A549 (cell line): ENCODE measurements around the gene ENTPD6. TPM values are rescaled to one million over a fixed set of nuclear protein-coding genes. Genes with fewer than 3 reads are reported as not detected.
A peak's percentile ranks its signal among the peaks of the same experiment; 100 is the strongest.
"Not testable (repeated sequence)": the region's sequence is repeated elsewhere in the genome, so short reads cannot be mapped to it uniquely, and the experiment has no call there.

Experiments
- ATAC-seq, 2 experiments: fragments of 200-7000 bp in 1 of 2; fragments of >200 bp in 1 of 2; cut with Nextera tagmentation in 1 of 2; cut with Tn5 transposase in 1 of 2; 3 replicates each; pipeline versions ENCODE4 v1.8.0 to v1.9.1; 2018 to 2020; ENCODE audit warnings: mild to moderate bottlenecking in 1 of 2, moderate library complexity in 1 of 2
- CTCF ChIA-PET: fragments of 300-600 bp; sonication (Branson Sonifier 250); formaldehyde crosslinking; extraction: SDS; loops from one replicate; lab custom pipeline; 2021; ENCODE audit warnings: antibody characterized with exemption, inconsistent platforms; lab: Yijun Ruan, JAX
- POLR2A ChIA-PET: fragments of 350-600 bp; formaldehyde crosslinking; extraction: SDS; loops from one replicate; lab custom pipeline; 2021; ENCODE audit warnings: antibody characterized with exemption, inconsistent platforms; lab: Yijun Ruan, JAX
- DNase-seq, 2 experiments: peaks; one replicate each; pipeline versions ENCODE4 v3.0.0 to v3.0.0-alpha.2; 2011 to 2016; ENCODE audit warnings: low read depth in 1 of 2, low spot score in 1 of 2
- FAIRE-seq: peaks from 2 replicates; lab custom pipeline; 2011; peaks lifted over from hg19 to GRCh38; lab: Jason Lieb, UNC
- H3K27ac ChIP-seq, 2 experiments: fragments of >200 bp; sonication (Bioruptor Twin); formaldehyde crosslinking; 3 replicates each; pipeline ENCODE4 v1.5.1; 2016 to 2017
- H3K4me1 ChIP-seq: fragments of >200 bp; sonication (Bioruptor Twin); formaldehyde crosslinking; 3 replicates; pipeline ENCODE4 v1.6.1; 2016
- H3K4me2 ChIP-seq: fragments of >200 bp; sonication (Bioruptor Twin); formaldehyde crosslinking; 3 replicates; pipeline ENCODE4 v1.6.1; 2016
- H3K4me3 ChIP-seq: fragments of >200 bp; sonication (Bioruptor Twin); formaldehyde crosslinking; 3 replicates; pipeline ENCODE4 v1.5.1; 2016
- H3K9me3 ChIP-seq: fragments of >200 bp; sonication (Bioruptor Twin); formaldehyde crosslinking; 3 replicates; pipeline ENCODE4 v1.6.1; 2016
- BCL3 ChIP-seq: fragments of >200 bp; sonication (Bioruptor Twin); formaldehyde crosslinking; IDR thresholded peaks from 3 replicates; pipeline ENCODE4 v1.6.1; 2016
- CEBPB ChIP-seq, 2 experiments: fragments of >200 bp in 1 of 2; sonication (Bioruptor Twin) in 1 of 2; formaldehyde crosslinking in 1 of 2; IDR thresholded peaks; 2 replicates each; pipeline ENCODE4 v1.6.1; 2012 to 2016
- CHD2 ChIP-seq: fragments of 150-350 bp; IDR thresholded peaks from 2 replicates; pipeline ENCODE4 v1.6.1; 2014; ENCODE audit warnings: low read length; ENCODE audit not compliant: partially characterized antibody
- CTCF ChIP-seq: fragments of >200 bp; sonication (Bioruptor Twin); formaldehyde crosslinking; IDR thresholded peaks from 3 replicates; pipeline ENCODE4 v1.5.1; 2016
- EHF ChIP-seq: fragments of 250-450 bp; sonication (Bioruptor Pico); IDR thresholded peaks from 2 replicates; pipeline ENCODE4 v1.5.0; 2020; ENCODE audit warnings: mild to moderate bottlenecking
- ELK1 ChIP-seq: fragments of 150-350 bp; IDR thresholded peaks from 2 replicates; pipeline ENCODE4 v1.6.1; 2014; ENCODE audit warnings: low read depth, mild to moderate bottlenecking, low read length
- GATA3 ChIP-seq: IDR thresholded peaks from 2 replicates; pipeline ENCODE4 v1.6.1; 2012; ENCODE audit warnings: borderline replicate concordance
- HDAC2 ChIP-seq: fragments of 200-600 bp; sonication (generic); IDR thresholded peaks from 2 replicates; pipeline ENCODE4 v1.6.1; 2016
- HEYL ChIP-seq: fragments of 250-450 bp; sonication (Bioruptor Pico); IDR thresholded peaks from 2 replicates; pipeline ENCODE4 v1.8.0; 2021; ENCODE audit warnings: mild to moderate bottlenecking, moderate library complexity
- HMGXB4 ChIP-seq: fragments of 250-450 bp; sonication (Bioruptor Pico); IDR thresholded peaks from 2 replicates; pipeline ENCODE4 v1.5.0; 2021; ENCODE audit warnings: mild to moderate bottlenecking, moderate library complexity, borderline replicate concordance
- HOXB5 ChIP-seq: fragments of 250-450 bp; sonication (Bioruptor Pico); IDR thresholded peaks from 2 replicates; pipeline ENCODE4 v1.5.0; 2020; ENCODE audit warnings: mild to moderate bottlenecking, moderate library complexity
- JUN ChIP-seq, 2 experiments: fragments of >200 bp; sonication (Bioruptor Twin); formaldehyde crosslinking; IDR thresholded peaks; 2 replicates in 1 of 2; 3 replicates in 1 of 2; pipeline ENCODE4 v1.6.1; 2016 to 2017
- KDM1A ChIP-seq: fragments of 200-600 bp; sonication (generic); IDR thresholded peaks from 2 replicates; pipeline ENCODE4 v1.6.1; 2016; ENCODE audit warnings: low read depth, mild to moderate bottlenecking
- KDM5A ChIP-seq: fragments of 200-600 bp; sonication (generic); IDR thresholded peaks from 2 replicates; pipeline ENCODE4 v1.6.1; 2016; ENCODE audit warnings: antibody characterized with exemption, mild to moderate bottlenecking
- MYC ChIP-seq: IDR thresholded peaks from 2 replicates; pipeline ENCODE4 v1.6.1; 2012; ENCODE audit warnings: mild to moderate bottlenecking, inconsistent platforms, low read length, improper control_type of control experiment, borderline replicate concordance
- POLR2A ChIP-seq: IDR thresholded peaks from 2 replicates; pipeline ENCODE4 v1.6.1; 2012; ENCODE audit warnings: mild to moderate bottlenecking, low read length
- RCOR1 ChIP-seq: fragments of 150-350 bp; IDR thresholded peaks from 2 replicates; pipeline ENCODE4 v1.6.1; 2014; ENCODE audit warnings: antibody characterized with exemption, low read length, low read depth
- SMC3 ChIP-seq: fragments of >200 bp; sonication (Bioruptor Twin); formaldehyde crosslinking; IDR thresholded peaks from 3 replicates; pipeline ENCODE4 v1.6.1; 2018; ENCODE audit warnings: inconsistent platforms
- ZFP36 ChIP-seq: fragments of 450-650 bp; IDR thresholded peaks from 2 replicates; pipeline ENCODE4 v1.6.1; 2014; ENCODE audit warnings: borderline replicate concordance; ENCODE audit not compliant: partially characterized antibody
- ZNF302 ChIP-seq: fragments of 250-450 bp; sonication (Bioruptor Pico); IDR thresholded peaks from 2 replicates; pipeline ENCODE4 v1.9.0; 2021; ENCODE audit warnings: inconsistent platforms, mild to moderate bottlenecking, moderate library complexity
- ZSCAN20 ChIP-seq: fragments of 250-450 bp; sonication (Bioruptor Pico); IDR thresholded peaks from 2 replicates; pipeline ENCODE4 v1.8.0; 2022; ENCODE audit warnings: mild to moderate bottlenecking, moderate library complexity
- WGBS: methylation state at CpG from one replicate; pipeline ENCODE4 v1.1.6; 2017; ENCODE audit errors: missing lambda C conversion rate; 5-methylcytosine and 5-hydroxymethylcytosine counted together
- polyA plus RNA-seq, 4 experiments: library from polyadenylated mRNA; depleted of rRNA in 3 of 4; stranded (reverse); fragments of >200 nt; fragmentation: RNase III in 1 of 4; extraction: RNeasy Plus Mini Kit Qiagen cat#74134 plus additional on column Dnase treatment in 1 of 4; gene quantifications; 2 replicates in 3 of 4; 3 replicates in 1 of 4; pipeline ENCODE4 v1.2.3, GENCODE V29; 2011 to 2017

Gene ENTPD6
- polyA plus RNA-seq, 2 of the 4 experiments (the other 2 are of a cell fraction) = 85.7 to 87.0 TPM

DNA sequence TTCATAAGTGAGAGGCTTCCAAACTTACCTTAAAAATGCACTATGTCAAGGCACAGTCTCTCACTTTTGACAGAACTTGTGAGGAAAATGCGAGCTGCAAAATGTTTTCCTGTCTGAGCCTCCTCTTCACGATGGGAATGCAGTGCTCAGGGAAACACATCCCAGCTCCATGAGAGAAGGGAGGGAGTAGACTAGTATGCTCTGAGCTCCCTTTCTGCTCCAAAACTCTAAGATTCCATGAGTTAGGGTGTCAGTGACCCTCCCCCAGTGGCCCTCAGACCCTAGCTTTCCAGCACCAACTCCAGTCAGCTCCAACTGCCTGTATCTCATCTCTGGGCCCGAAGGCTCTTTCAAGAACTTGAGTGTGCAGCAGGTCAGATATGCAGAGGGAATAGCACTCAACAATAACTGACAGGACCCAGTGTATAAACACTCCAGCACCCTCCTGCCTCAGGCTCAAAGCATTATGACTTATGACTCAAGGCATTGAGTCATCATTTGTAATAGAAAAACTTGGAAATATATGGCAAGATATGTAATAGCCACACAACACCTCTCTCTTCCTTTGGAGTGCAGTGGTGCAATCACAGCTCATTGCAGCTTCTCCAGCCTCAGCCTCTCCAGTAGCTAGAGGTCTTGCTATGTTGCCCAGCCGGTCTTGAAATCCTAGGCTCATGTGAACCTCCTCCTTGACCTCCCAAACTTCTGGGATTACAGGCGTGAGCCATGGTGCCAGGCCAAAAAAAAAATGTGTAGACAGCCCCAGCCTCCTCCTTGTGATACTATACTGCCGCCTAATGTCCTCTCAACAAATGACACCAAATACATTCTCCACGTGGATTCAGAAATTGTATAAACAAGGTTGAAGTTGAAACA lies 16.7 kb upstream of the ENTPD6 start (continued):
- TF ChIP-seq CTCF = peak; percentile 99
- no peak for TF ChIP-seq POLR2A
- no peak for TF ChIP-seq ZFP36
- no peak for TF ChIP-seq RCOR1
- no peak for TF ChIP-seq HOXB5 (CRISPR knock-in tag)
- no peak for TF ChIP-seq EHF
- TF ChIP-seq BCL3 = no peak
- no peak for TF ChIP-seq HDAC2
- peak; percentile 49; the same call in 1 of the 2 replicates for TF ChIP-seq MYC
- no peak for TF ChIP-seq ZNF302 (CRISPR knock-in tag)
- peak; percentile 55 to 66; a peak in 3 of 5 replicates for TF ChIP-seq JUN (IDR thresholded peaks at IDR 0.05)
- no peak for TF ChIP-seq ZSCAN20 (CRISPR knock-in tag)
- TF ChIP-seq HEYL (CRISPR knock-in tag) = no peak
- TF ChIP-seq HMGXB4 (CRISPR knock-in tag) = no peak
- no peak for TF ChIP-seq ELK1
- peak; percentile 48; the same call in 1 of the 2 replicates for TF ChIP-seq GATA3
- TF ChIP-seq SMC3 = peak; percentile 98
- TF ChIP-seq CEBPB (IDR thresholded peaks at IDR 0.05) = peak; percentile 90

DNA sequence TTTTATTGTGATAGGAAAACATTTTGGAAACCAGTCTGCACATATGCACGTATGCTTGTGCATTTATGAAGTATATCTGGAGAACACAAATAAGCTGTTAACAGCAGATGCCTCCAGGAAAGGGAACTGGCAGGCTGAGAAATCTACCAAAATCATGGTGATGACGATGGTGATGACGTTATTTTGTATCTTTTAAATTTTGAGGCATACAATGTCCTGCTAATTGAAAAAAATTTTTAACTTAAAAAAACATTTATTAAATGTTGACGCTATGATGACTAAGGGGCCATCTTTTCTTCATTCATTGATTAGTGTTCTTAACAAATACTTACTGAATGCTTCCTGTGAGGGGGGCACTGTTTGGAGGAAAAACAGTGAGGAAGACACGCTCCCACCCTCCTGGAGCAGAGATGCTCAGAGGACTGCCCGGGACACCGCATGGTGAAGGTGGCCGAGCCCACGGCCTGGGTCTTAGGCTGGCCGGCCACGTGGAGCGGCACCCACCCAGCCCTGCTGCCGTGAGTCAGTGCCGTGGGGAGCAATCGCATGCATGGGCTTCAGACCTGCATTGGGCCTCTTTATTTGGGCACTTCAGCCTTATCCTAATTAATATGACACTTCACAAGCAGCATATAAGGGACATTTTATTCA lies 15.9 kb upstream of the ENTPD6 start:
- Histone ChIP-seq H3K4me2 (peak overlapping the region; percentile 64), H3K4me3 (no peak overlapping the region), H3K9me3 (peaks cover 10% of the 10 kb centered on the region), H3K4me1 (peaks cover 28% of the 10 kb centered on the region), H3K27ac (peak overlapping the region; percentile 65 to 74; a peak in 5 of 6 replicates)
- 56% methylated on average over 15 of the region's 15 CpGs for WGBS
- no peak for ATAC-seq
- ChIA-PET POLR2A (interaction anchor here (1.0 to 1.4 kb wide), 2 partner anchors 101 to 186 kb away, joined by 3 to 4 read pairs; no protein-coding TSS in a partner anchor), CTCF (interaction anchor here (0.5 to 3.1 kb wide), 59 partner anchors 8 to 287 kb away, joined by 3 to 67 read pairs (median 5); partner anchors contain the start of genes APMAP, ENTPD6, PYGB and VSX1)
- FAIRE-seq = no peak
- no peak for TF ChIP-seq CHD2
- TF ChIP-seq CTCF = 0 out of 3 replicates have a peak, but pooled peaks have one; percentile 2
- no peak for TF ChIP-seq KDM1A
- no peak for TF ChIP-seq RCOR1
- TF ChIP-seq KDM5A = no peak
- DNase-seq = no peak

GRCh38 chr20:25184391-25184790 lies 11.1 kb upstream of the ENTPD6 start:
- not testable (repeated sequence) for DNase-seq

More at GRCh38 chr20:25184391-25184790, 11.1 kb upstream of the ENTPD6 start:
- H3K9me3 ChIP-seq = peaks cover 17% of the 10 kb centered on the region
- not testable (repeated sequence) for H3K4me2 ChIP-seq, H3K4me3 ChIP-seq, H3K27ac ChIP-seq, H3K4me1 ChIP-seq, ATAC-seq, FAIRE-seq
- CTCF ChIA-PET = interaction anchor here (0.7 to 6.6 kb wide), 2 partner anchors 63 to 190 kb away, joined by 6 to 39 read pairs; no protein-coding TSS in a partner anchor
- WGBS = 67% methylated on average over 1 of the region's 1 CpG
- POLR2A ChIA-PET = interaction anchor here (0.7 kb wide), 1 partner anchor 26 kb away, joined by 3 read pairs; no protein-coding TSS in a partner anchor
